Measurements from ENCODE around the gene NMUR1.

- TF ChIP-seq EZH2phosphoT487 (IDR thresholded peaks at IDR 0.05; ENCODE audit: low read depth) (no peak), CTCF (IDR thresholded peaks at IDR 0.05; ENCODE audit: low read depth, low read length) (no peak)
Measured at GRCh38 chr2:231533777-231534125, 3.5 kb upstream of the NMUR1 start.
